Heart left ventricle (tissue), 16 donors: ENCODE data around the gene EIPR1. TPM values are rescaled to one million over a fixed set of nuclear protein-coding genes. Genes with fewer than 3 reads are reported as not detected.

ENCODE experiments used
- ATAC-seq, 4 donors: fragments of 200-7000 bp; cut with Tn5 transposase; one replicate each; pipeline ENCODE4 v1.9.1; 2020 to 2022; ENCODE audit warnings: moderate library complexity in 4 of 4, mild to moderate bottlenecking in 3 of 4, moderate number of reproducible peaks in 1 of 4
- DNase-seq, 5 donors: peaks; one replicate each; pipeline ENCODE4 v3.0.0-alpha.2; 2020
- H3K27ac ChIP-seq, 12 donors: fragments of 200-600 bp; sonication (generic) in 4 of 12; one replicate each; pipeline versions ENCODE4 v1.5.0 to v1.8.0; 2016 to 2022; ENCODE audit warnings: mild to moderate bottlenecking in 2 of 12
- H3K27me3 ChIP-seq, 9 donors: fragments of 200-600 bp; sonication (generic) in 2 of 9; one replicate each; pipeline versions ENCODE4 v1.5.1 to v1.8.0; 2016 to 2022; ENCODE audit warnings: mild to moderate bottlenecking in 3 of 9
- H3K36me3 ChIP-seq, 9 donors: fragments of 200-600 bp; sonication (generic) in 2 of 9; one replicate each; pipeline versions ENCODE4 v1.5.0 to v1.8.0; 2018 to 2022; ENCODE audit warnings: mild to moderate bottlenecking in 2 of 9
- H3K4me1 ChIP-seq, 12 donors: fragments of 200-600 bp; sonication (generic) in 4 of 12; one replicate each; pipeline versions ENCODE4 v1.5.0 to v1.8.0; 2016 to 2022; ENCODE audit warnings: mild to moderate bottlenecking in 3 of 12
- H3K4me3 ChIP-seq, 12 donors: fragments of 200-600 bp; sonication (generic) in 4 of 12; one replicate each; pipeline versions ENCODE4 v1.5.0 to v1.8.0; 2017 to 2022; ENCODE audit warnings: mild to moderate bottlenecking in 9 of 12, moderate library complexity in 4 of 12
- H3K9me3 ChIP-seq, 12 donors: fragments of 200-600 bp; sonication (generic) in 4 of 12; one replicate each; pipeline versions ENCODE4 v1.5.0 to v1.8.0; 2016 to 2022; ENCODE audit warnings: mild to moderate bottlenecking in 1 of 12
- POLR2A ChIP-seq, 2 donors: fragments of 450-650 bp; IDR thresholded peaks; one replicate each; pipeline ENCODE4 v1.6.1; 2017; ENCODE audit warnings: antibody characterized with exemption in 2 of 2, mild to moderate bottlenecking in 2 of 2, moderate library complexity in 2 of 2
- WGBS, 4 donors: extraction: QIAGEN DNeasy Blood & Tissue Kit in 2 of 4; methylation state at CpG; one replicate each; pipeline versions ENCODE4 v1.1.5 to v1.1.7; 2013 to 2018; 5-methylcytosine and 5-hydroxymethylcytosine counted together
- intact Hi-C, 10 donors: fragments of 100-400 bp; cut with DNase I; formaldehyde crosslinking; loops; one replicate each; pipeline versions ENCODE4 v1.11.1 to v1.14.2; 2022
- polyA plus RNA-seq, 2 donors: library from polyadenylated mRNA; stranded (reverse); fragments of 200-250 nt; gene quantifications; one replicate each; pipeline ENCODE4 v1.2.3, GENCODE V29; 2013
- total RNA-seq, 9 donors: library from RNA; depleted of rRNA in 2 of 9; stranded (reverse); fragments of >200 nt in 2 of 9; fragmentation: NEBNext Ultra II Directional in 3 of 9; extraction: Animal tissue kit (Norgen Biotek cat#: 25700) in 3 of 9; gene quantifications; one replicate each; pipeline versions ENCODE4 v1.1.0 to v1.2.4, GENCODE V29; 2016 to 2023
- TF ChIP-seq, protein P1 (sequence below), 12 donors: fragments of 200-600 bp; sonication (generic) in 4 of 12; IDR thresholded peaks; one replicate each; pipeline versions ENCODE4 v1.5.0 to v1.8.0; 2018 to 2022; ENCODE audit warnings: antibody characterized with exemption in 12 of 12, mild to moderate bottlenecking in 5 of 12
- donor health status: ischemic (EF 13 %, LVEDD 7.1; RV severe dilation, severe dysfunction).
- donor health status: healthy with polysubstance abuse.
- donor health status: DM: no; HTN: yes; CAD: no.
- donor health status: DM: no; HTN: no; CAD: no.
- donor health status: ischemic (EF 25% LVEDD 6.9; RV normal size, moderate dysfunction).
- donor health status: ischemic (EF 25% LVEDD 5.7; RV mildly dilated, moderate dysfunction).
- donor health status: healthy.
- donor health status: DM: yes; HTN: yes; CAD: no.
- donor health status: ischemic (EF 35%, LVEDD 5.7; RV mildly dilated, moderate dysfunction).
- donor health status: nonischemic (EF 11% LVEDD 7.7; RV severe dilation, severe dysfunction).
- donor health status: DM: yes; HTN: yes; CAD: no.
- donor health status: PGD.
- donor health status: ischemic (EF 29% LVEDD 5.4; RV normal size, mild dysfunction).
- donor health status: nonischemic (EF 23%, LVEDD 6.1; RV moderate dilation, normal function).

Gene EIPR1
- total and polyA plus RNA-seq, 11 donors = 7.9 to 26.1 (median 13.3) TPM

DNA sequence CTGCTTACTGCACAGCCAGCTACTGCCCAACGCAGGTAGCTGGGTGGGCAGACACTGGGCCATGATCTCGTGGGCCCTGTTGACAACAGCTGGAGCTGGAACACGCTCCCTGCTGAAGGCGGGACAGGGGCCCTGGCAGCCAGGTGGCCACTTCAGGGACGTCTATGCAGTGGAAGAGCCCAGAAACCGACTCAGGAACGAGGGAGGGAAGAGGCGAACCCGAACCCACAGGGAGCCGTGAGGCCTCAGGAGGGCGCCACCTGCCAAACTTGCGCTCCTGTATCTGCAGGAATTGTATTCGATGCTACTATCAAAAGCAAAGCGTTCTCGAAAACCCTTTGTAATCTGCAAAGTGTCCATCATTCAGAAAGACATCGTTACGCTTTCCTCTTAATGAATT, 198.4 kb downstream of the EIPR1 start:
- peaks cover 0 to 12% (median 0%) of the 10 kb centered on the region in 9 donors for H3K36me3 ChIP-seq
- intact Hi-C loops = no loop called here
- TF ChIP-seq, protein P1, sequence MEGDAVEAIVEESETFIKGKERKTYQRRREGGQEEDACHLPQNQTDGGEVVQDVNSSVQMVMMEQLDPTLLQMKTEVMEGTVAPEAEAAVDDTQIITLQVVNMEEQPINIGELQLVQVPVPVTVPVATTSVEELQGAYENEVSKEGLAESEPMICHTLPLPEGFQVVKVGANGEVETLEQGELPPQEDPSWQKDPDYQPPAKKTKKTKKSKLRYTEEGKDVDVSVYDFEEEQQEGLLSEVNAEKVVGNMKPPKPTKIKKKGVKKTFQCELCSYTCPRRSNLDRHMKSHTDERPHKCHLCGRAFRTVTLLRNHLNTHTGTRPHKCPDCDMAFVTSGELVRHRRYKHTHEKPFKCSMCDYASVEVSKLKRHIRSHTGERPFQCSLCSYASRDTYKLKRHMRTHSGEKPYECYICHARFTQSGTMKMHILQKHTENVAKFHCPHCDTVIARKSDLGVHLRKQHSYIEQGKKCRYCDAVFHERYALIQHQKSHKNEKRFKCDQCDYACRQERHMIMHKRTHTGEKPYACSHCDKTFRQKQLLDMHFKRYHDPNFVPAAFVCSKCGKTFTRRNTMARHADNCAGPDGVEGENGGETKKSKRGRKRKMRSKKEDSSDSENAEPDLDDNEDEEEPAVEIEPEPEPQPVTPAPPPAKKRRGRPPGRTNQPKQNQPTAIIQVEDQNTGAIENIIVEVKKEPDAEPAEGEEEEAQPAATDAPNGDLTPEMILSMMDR (IDR thresholded peaks at IDR 0.05) = no peak
- no peak for TF ChIP-seq POLR2A (IDR thresholded peaks at IDR 0.05)
- ATAC-seq (no peak), DNase-seq (no peak)
- H3K4me1 ChIP-seq = no peaks in the 10 kb centered on the region
- H3K27ac ChIP-seq = no peak overlapping the region
- WGBS, 4 donors = 87 to 90% (median 88%) methylated on average over 17 of the region's 17 CpGs
- H3K27me3 ChIP-seq = no peaks in the 10 kb centered on the region
- H3K4me3 ChIP-seq = no peak overlapping the region
- no peaks in the 10 kb centered on the region for H3K9me3 ChIP-seq

DNA sequence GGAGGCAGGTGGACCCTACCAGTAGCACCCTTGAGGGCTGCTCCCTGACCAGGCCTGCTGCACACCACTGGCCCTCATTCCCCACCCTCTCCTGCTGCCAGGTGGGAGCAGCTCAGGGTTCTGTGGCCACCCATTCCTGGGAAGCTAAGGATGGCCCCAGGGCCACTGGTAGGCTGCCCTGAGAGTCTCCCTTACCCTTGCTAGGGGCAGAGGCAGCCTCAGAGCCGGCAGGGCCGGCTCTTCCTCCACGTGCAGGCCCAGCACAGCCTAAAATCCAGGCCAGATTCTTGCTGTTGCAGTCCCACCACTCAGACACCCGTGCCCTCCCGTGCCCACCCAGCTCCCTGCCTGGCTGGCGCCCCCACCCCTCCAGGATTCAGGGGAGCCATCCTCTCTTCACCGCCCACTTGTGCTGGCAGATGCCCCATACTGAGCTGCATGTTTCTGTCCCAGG, 199.0 kb downstream of the EIPR1 start:
- intact Hi-C loops = no loop called here
- WGBS, 4 donors = 83 to 96% (median 93%) methylated on average over 5 to 7 of the region's 7 CpGs
- Histone ChIP-seq H3K36me3 (peaks cover 0 to 12% (median 0%) of the 10 kb centered on the region in 9 donors), H3K4me3 (no peak overlapping the region), H3K27me3 (no peaks in the 10 kb centered on the region), H3K27ac (no peak overlapping the region), H3K9me3 (no peaks in the 10 kb centered on the region), H3K4me1 (no peaks in the 10 kb centered on the region)
- TF ChIP-seq, protein P1 (IDR thresholded peaks at IDR 0.05) = no peak
- DNase-seq (no peak), ATAC-seq (no peak)

DNA sequence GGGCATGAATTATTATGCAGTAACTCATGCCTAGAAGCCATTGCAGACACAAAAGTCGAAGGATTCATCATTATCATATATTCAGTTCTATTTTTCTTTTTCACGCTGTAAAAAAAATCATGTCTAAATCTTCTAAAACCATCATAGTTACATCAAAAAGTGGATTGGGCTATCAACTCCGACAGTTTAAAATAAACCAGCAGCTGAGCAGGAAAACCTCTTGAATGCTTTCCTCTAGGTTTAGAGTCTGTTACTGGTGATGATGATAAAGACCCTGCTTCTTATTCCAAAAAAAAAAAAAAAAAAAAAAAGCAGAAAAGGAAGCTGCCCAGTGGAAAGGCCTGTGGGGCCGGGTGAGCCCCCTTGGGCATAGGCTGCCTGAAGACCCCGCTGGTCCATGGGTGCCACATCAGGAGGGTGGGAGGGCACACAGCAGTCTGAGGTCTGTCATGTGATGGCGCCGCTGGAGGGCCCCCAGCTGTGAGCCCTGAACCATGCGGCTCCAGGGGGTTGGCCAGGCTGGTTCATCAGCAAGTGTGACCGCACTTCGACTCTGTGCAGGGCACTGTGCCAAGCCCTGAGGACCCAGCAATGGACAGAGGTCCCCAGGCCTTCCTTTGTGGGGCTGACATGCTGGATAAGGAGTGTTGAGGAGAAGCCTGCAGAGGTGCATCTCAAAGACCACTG, 199.6 kb downstream of the EIPR1 start:
- no peak for TF ChIP-seq POLR2A (IDR thresholded peaks at IDR 0.05)
- TF ChIP-seq, protein P1 (IDR thresholded peaks at IDR 0.05) = no peak
- WGBS, 4 donors = 87 to 97% (median 93%) methylated on average over 9 to 10 of the region's 10 CpGs
- no peaks in the 10 kb centered on the region for H3K27me3 ChIP-seq
- no peaks in the 10 kb centered on the region for H3K9me3 ChIP-seq
- H3K36me3 ChIP-seq = peaks cover 0 to 12% (median 0%) of the 10 kb centered on the region in 9 donors
- no peak overlapping the region for H3K4me3 ChIP-seq
- DNase-seq (no peak), ATAC-seq (no peak)
- H3K4me1 ChIP-seq = no peaks in the 10 kb centered on the region
- intact Hi-C loops = no loop called here
- H3K27ac ChIP-seq = no peak overlapping the region

GRCh38 chr2:3176869-3177255, 200.8 kb downstream of the EIPR1 start:
- intact Hi-C loops = no loop called here
- Histone ChIP-seq H3K4me3 (no peak overlapping the region), H3K27me3 (no peaks in the 10 kb centered on the region), H3K9me3 (no peaks in the 10 kb centered on the region), H3K4me1 (no peaks in the 10 kb centered on the region), H3K36me3 (peaks cover 0 to 13% (median 0%) of the 10 kb centered on the region in 9 donors), H3K27ac (no peak overlapping the region)
- WGBS, 4 donors = 96 to 99% (median 98%) methylated on average over 25 of the region's 25 CpGs
- ATAC-seq (no peak), DNase-seq (no peak)
- TF ChIP-seq POLR2A (IDR thresholded peaks at IDR 0.05) = no peak
- TF ChIP-seq, protein P1 (IDR thresholded peaks at IDR 0.05) = no peak
